ENCODE data around the gene IGSF23. TPM values are rescaled to one million over a fixed set of nuclear protein-coding genes. Genes with fewer than 3 reads are reported as not detected.

Gene IGSF23
- total RNA-seq, 4 donors from 2014 or later: not detected

GRCh38 chr19:44635581-44636438, 22.4 kb downstream of the IGSF23 start:
- TF ChIP-seq CTCF (IDR thresholded peaks at IDR 0.05): no peak
- no peak for TF ChIP-seq POLR2A (IDR thresholded peaks at IDR 0.05)
- no peak overlapping the region for H3K4me3 ChIP-seq (ENCODE audit: low read depth, poor library complexity, severe bottlenecking)
- 70 to 72% methylated on average over 3 of the region's 3 CpGs for WGBS, 2 donors
- DNase-seq (ENCODE audit: low spot score in 2 of 2): no peak
- intact Hi-C loops (cut with DNase I; ENCODE audit: low total_unique reads): no loop called here

- intact Hi-C loops (cut with DNase I; ENCODE audit: low total_unique reads): no loop called here
- 78 to 79% methylated on average over 11 of the region's 11 CpGs for WGBS, 2 donors
- DNase-seq (ENCODE audit: low spot score in 2 of 2): no peak
- no peak for TF ChIP-seq POLR2A (IDR thresholded peaks at IDR 0.05)
- no peak for TF ChIP-seq CTCF (IDR thresholded peaks at IDR 0.05)
- H3K4me3 ChIP-seq (ENCODE audit: low read depth, poor library complexity, severe bottlenecking): no peak overlapping the region
Observed at GRCh38 chr19:44636439-44637389, 23.4 kb downstream of the IGSF23 start.

GRCh38 chr19:44637390-44637764, 24.0 kb downstream of the IGSF23 start:
- TF ChIP-seq POLR2A (IDR thresholded peaks at IDR 0.05) (no peak), CTCF (IDR thresholded peaks at IDR 0.05) (no peak)
- DNase-seq (ENCODE audit: low spot score in 2 of 2): no peak
- intact Hi-C loops (cut with DNase I; ENCODE audit: low total_unique reads): no loop called here
- H3K4me3 ChIP-seq (ENCODE audit: low read depth, poor library complexity, severe bottlenecking): no peak overlapping the region
- 85% methylated on average over 5 of the region's 5 CpGs for WGBS, 2 donors

- no peak for DNase-seq (ENCODE audit: low spot score in 2 of 2)
- TF ChIP-seq POLR2A (IDR thresholded peaks at IDR 0.05) (no peak), CTCF (IDR thresholded peaks at IDR 0.05) (no peak)
- whole genome bisulfite sequencing, 2 donors: 58 to 67% methylated on average over 3 of the region's 3 CpGs
- intact Hi-C loops (cut with DNase I; ENCODE audit: low total_unique reads): no loop called here
- H3K4me3 ChIP-seq (ENCODE audit: low read depth, poor library complexity, severe bottlenecking): no peak overlapping the region
Observed at GRCh38 chr19:44640518-44640917, 27.2 kb downstream of the IGSF23 start.

- WGBS, 2 donors: 86 to 88% methylated on average over 9 of the region's 9 CpGs
- DNase-seq (ENCODE audit: low spot score in 2 of 2): no peak
- no peak overlapping the region for H3K4me3 ChIP-seq (ENCODE audit: low read depth, poor library complexity, severe bottlenecking)
- intact Hi-C loops (cut with DNase I; ENCODE audit: low total_unique reads): no loop called here
- no peak for TF ChIP-seq CTCF (IDR thresholded peaks at IDR 0.05)
- no peak for TF ChIP-seq POLR2A (IDR thresholded peaks at IDR 0.05)
Observed at GRCh38 chr19:44641501-44642265, 28.3 kb downstream of the IGSF23 start.
